Smooth muscle cell of bladder (primary cell): ENCODE results near the gene ATRIP. TPM values are rescaled to one million over a fixed set of nuclear protein-coding genes. Genes with fewer than 3 reads are reported as not detected.

Experiments
- total RNA-seq: library from RNA; depleted of rRNA; stranded (reverse); fragments of >200 nt; gene quantifications from 2 replicates; pipeline ENCODE4 v1.2.3, GENCODE V29; 2014

The ATRIP gene
- total RNA-seq: 2.8 and 4.0 TPM in 2 replicates

DNA sequence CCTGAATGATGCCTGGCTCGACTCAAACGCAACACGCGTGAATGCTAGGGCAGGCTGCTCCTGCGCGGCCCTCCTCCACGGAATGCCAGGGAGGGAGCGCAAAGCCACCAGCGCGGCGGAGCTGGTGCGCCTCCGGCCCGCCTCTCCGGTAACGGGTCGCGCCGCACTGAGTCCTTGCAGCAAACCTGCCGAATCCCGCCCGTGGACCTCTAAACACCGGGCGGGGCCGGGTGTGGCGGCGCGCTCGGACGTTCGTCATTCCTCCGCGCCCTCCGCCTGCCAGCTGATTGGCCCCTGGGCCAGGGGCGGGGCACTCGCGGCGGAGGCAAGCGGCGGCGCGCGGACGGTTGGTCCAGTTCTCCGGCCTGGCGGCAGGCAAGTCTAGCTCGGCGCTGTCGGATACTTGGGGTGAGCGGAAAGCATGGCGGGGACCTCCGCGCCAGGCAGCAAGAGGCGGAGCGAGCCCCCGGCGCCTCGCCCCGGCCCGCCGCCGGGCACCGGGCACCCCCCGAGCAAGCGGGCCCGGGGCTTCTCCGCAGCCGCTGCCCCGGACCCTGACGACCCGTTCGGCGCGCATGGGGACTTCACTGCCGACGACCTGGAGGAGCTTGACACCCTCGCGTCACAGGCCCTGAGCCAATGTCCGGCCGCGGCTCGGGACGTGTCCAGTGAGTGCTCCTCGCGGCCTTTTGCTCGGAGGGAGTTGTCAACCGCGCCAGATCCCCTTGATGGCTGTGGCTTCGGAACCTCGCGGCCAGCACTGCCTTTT, at the start of gene ATRIP:
ATRIP (plus strand) TSS at position 313 of the 769 bp plus-strand sequence; CDS start at position 422, 109 bp downstream.

DNA sequence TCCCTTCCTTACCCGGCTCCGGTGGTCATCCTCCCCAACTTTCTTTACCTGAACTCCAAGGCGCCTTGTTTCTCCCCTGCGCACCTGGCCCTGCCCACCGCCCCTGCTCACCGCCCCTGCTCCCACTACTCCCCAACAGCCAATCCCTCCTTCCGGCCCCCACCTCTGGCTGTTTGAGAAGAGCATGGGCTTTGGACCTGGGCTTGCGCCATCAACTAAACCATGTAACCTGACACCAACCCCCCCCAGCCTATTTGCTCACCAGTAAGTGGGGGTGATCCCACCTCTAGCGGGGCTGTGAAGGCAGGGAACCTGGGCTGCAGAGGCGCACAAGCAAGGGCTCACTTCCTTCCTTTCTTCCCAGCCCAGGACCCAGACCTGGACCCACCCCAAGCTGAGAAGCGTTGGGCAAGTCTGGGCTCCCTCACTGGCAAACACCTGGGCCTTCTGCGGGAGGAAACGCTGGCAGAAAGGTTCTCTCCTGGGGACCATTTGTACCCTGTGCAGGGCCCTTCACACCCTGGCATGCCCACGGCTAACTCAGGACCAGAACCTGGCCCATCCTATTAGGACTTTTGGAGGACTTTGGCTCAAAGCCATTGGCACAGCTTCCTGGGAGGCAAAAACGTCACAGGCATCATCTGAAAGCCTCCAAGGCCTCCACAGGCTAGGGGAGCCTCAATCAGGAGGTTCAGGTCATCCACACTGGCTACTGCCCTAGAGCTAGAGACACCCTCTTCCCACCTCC, 16.4 kb upstream of the ATRIP start, which contains the start of gene PLXNB1:
PLXNB1 (minus strand) TSS at position 127 of the 748 bp plus-strand sequence. CDS start 5,475 bp downstream, outside the sequence.

DNA sequence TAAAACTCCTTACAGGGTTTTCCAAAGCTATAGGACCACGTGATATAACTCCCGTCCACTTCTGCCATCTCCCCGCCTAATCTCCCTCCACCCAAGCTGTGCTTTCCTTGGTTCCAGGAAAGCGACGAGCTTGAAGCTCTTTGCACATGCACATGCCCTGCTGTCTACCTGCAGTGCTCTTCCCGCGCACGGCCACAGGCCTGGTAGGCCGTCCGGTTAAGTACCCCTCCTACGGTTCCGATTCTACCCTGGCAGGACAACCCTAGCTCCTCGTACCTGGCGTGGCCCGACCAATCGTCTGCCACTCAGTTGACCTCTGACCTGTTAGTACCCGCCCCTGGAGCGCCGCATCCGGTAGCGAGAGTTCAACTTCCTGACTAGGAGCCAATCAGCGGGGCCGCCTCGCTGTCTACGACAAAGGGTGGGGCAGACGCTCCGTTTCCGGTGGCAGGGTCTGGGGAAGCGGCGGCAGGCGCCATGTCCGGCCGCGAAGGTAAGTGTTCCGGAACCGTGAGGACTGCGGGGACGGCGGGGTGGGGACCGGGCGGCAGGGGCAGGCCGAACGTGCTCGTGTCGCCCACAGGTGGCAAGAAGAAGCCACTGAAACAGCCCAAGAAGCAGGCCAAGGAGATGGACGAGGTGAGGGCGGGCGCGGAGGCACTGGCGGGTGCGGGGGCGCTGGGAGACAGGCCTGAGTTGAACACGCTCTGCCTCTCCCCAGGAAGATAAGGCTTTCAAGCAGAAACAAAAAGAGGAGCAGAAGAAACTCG, 6.5 kb upstream of the ATRIP start, which contains the start of the genes CCDC51 and TMA7:
CCDC51 (minus strand) TSS at position 300 of the 770 bp plus-strand sequence. CDS start 4,991 bp downstream, outside the sequence.
TMA7 (plus strand) TSS at position 438 of the 770 bp plus-strand sequence; CDS start at position 478, 40 bp downstream.

DNA sequence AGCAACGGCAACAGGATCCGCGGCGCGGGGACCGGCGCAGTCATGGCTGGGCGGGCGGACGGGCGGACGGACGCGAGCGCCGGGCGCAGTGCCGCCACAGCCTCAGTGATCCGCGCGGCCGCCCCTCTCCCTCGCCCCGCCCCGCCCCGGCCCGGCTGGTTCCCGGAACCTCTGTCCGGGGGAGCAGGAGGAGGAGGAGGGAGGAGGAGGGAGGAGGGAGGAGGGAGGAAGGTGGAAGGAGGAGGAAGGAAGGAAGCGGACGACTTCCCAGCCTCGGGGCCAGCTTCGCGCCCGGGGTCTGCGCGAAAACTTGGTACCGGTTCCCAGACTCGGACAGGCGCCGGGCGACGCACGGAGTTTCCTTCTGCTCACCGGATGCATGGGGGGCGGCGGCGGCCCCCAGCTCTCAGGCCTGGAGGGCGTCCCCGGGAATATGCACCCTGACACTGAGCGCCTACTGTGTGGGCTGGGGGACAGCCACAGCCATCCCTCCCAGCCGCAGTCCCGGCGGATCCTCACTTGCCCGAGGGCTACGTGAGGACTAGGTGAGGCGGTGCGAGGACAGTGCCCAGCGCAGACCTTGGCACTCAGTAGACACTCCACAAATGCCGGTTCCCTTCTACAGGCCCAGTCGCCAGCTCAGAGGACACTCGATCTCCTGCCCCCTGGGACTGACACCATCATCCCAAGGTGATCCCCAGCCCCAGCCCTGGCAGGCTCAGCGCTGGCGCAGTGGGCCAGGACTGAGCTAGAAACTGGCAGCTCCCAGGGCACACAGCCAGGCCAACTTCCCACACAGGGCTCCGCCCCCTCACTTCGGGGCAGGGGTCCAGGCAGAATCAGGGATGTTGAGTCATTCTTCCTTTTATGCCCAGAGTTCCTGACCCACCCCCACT, 57.8 kb downstream of the ATRIP start, which contains the start of gene SHISA5:
SHISA5 (minus strand) TSS at position 124 of the 896 bp plus-strand sequence; CDS start at position 44, 80 bp downstream.

Other genes with a start within 250 kb of the ATRIP start
- gene CAMP, start 223.2 kb upstream of the ATRIP start, total RNA-seq: not detected in 2 replicates
- 2.4 and 2.9 TPM in 2 replicates for gene ZNF589, start 205.6 kb upstream of the ATRIP start, total RNA-seq
- 16.9 and 20.2 TPM in 2 replicates for gene NME6, start 145.4 kb upstream of the ATRIP start, total RNA-seq
- not detected in 2 replicates for gene SPINK8, start 113.1 kb upstream of the ATRIP start, total RNA-seq
- gene FBXW12, start 74.5 kb upstream of the ATRIP start, total RNA-seq: not detected in 2 replicates
- 24.6 and 42.2 TPM in 2 replicates for gene PLXNB1, start 16.7 kb upstream of the ATRIP start, total RNA-seq
- gene CCDC51, start 6.6 kb upstream of the ATRIP start, total RNA-seq: 19.2 and 26.5 TPM in 2 replicates
- gene TMA7, start 6.5 kb upstream of the ATRIP start, total RNA-seq: 315 and 384 TPM in 2 replicates
- gene SHISA5, start 57.4 kb downstream of the ATRIP start, total RNA-seq: 101 and 102 TPM in 2 replicates
- 6.0 and 29.4 TPM in 2 replicates for gene PFKFB4, start 110.1 kb downstream of the ATRIP start, total RNA-seq
- gene UCN2, start 117.0 kb downstream of the ATRIP start, total RNA-seq: 0.83 and 1.00 TPM in 2 replicates
- gene COL7A1, start 148.6 kb downstream of the ATRIP start, total RNA-seq: 31.6 and 46.1 TPM in 2 replicates
- gene UQCRC1, start 162.9 kb downstream of the ATRIP start, total RNA-seq: 241 and 286 TPM in 2 replicates
- not detected in 2 replicates for gene TMEM89, start 175.0 kb downstream of the ATRIP start, total RNA-seq
- gene SLC26A6, start 188.7 kb downstream of the ATRIP start, total RNA-seq: 28.9 and 31.1 TPM in 2 replicates
- gene CELSR3, start 216.1 kb downstream of the ATRIP start, total RNA-seq: 1.00 and 1.6 TPM in 2 replicates
- 9.1 and 9.2 TPM in 2 replicates for gene NCKIPSD, start 239.2 kb downstream of the ATRIP start, total RNA-seq